ELR (cell line): Measurements from ENCODE around the gene DDC.

ENCODE experiments used
- DNase-seq: peaks from one replicate; pipeline ENCODE4 v3.0.0-alpha.2; 2015; ENCODE audit warnings: low read depth

DDC gene

DNA sequence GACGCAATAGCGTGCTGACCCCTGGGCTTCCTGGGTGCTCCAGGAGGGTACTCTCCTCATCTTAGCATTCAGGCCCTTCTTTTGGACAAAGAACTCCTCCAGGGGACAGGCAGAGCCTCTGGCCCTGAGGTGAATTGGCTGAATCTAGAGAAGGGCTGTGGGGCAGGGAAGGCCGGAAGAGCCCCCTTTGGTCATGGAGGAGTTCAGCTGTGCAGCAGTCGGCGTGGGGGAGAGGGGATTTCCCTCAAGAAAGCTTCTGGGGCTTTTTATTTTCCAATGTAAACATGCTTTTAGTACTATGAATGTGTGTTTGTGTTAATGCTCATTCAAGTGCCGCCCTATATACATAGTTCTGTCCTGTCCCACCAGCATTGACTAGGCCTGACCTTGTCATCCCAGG is 153.9 kb downstream of the DDC start:
- no peak for DNase-seq

DNA sequence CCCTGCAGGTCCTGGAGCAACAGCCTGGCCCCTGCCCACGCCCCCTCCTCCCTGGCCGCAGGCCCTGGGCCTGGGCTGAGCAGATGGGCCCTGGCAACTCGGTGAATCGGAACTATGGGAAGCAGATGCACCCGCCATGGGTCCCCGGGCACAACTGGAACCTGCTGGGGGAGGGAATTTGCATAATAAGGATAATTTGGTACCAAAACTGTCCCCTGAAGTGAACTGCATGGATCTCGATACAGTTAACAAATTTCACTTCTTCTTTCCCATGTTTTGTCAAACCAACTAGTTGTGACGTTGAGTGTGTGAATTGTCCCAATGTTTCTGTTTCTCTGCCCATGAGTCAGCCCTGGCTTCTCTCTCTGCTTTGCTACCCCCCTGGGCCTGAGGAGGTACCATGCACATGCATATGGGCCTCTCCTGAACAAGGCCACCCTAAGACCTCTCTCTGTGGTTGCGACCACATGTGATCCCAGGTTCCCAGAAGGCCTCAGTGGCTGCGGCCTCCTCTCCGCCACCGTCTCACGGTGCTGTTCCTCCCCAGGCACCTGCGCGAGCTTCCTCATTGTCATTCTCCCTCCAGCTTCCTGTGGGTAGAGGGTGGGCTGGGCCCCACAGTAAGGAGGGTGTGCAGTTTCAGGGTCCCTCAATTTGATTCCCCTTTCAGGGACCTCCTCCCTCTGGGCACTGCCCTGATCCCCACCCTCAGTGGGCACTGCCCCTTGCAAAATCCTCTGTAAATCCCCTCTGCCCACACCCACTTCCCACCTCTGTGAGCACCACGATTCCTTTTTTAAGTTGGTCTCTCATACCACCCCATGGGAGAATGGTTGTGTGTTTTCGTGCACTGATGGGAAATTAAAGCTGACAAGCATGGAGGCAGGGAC is 155.1 kb downstream of the DDC start:
- no peak for DNase-seq
